ENCODE results near the gene CDC42BPA.
"Not testable (repeated sequence)": the region's sequence is repeated elsewhere in the genome, so short reads cannot be mapped to it uniquely, and the experiment has no call there.

Gene CDC42BPA

GRCh38 chr1:226960944-226961765 lies 357.1 kb downstream of the CDC42BPA start:
- no peak for DNase-seq (ENCODE audit: low spot score)

GRCh38 chr1:226960256-226960655 lies 358.0 kb downstream of the CDC42BPA start:
- no peak for DNase-seq (ENCODE audit: low spot score)

GRCh38 chr1:226958300-226958699 lies 360.0 kb downstream of the CDC42BPA start:
- no peak for DNase-seq (ENCODE audit: low spot score)

- no peak for DNase-seq (ENCODE audit: low spot score)
Measured at GRCh38 chr1:226957714-226958113, 360.6 kb downstream of the CDC42BPA start.

- DNase-seq (ENCODE audit: low spot score): no peak
Measured at GRCh38 chr1:226956942-226957713, 361.2 kb downstream of the CDC42BPA start.

GRCh38 chr1:226955857-226956256 lies 362.4 kb downstream of the CDC42BPA start:
- DNase-seq (ENCODE audit: low spot score): not testable (repeated sequence)

- DNase-seq (ENCODE audit: low spot score): no peak
Measured at GRCh38 chr1:226954777-226955176, 363.5 kb downstream of the CDC42BPA start.

- no peak for DNase-seq (ENCODE audit: low spot score)
Measured at GRCh38 chr1:226954337-226954736, 364.0 kb downstream of the CDC42BPA start.

GRCh38 chr1:226953175-226953800 lies 365.0 kb downstream of the CDC42BPA start:
- DNase-seq (ENCODE audit: low spot score): no peak

GRCh38 chr1:226952118-226952441 lies 366.2 kb downstream of the CDC42BPA start:
- DNase-seq (ENCODE audit: low spot score): no peak

GRCh38 chr1:226951286-226952117 lies 366.8 kb downstream of the CDC42BPA start:
- no peak for DNase-seq (ENCODE audit: low spot score)

- DNase-seq (ENCODE audit: low spot score): no peak
Measured at GRCh38 chr1:226950871-226951270, 367.4 kb downstream of the CDC42BPA start.

- no peak for DNase-seq (ENCODE audit: low spot score)
Measured at GRCh38 chr1:226950316-226950715, 368.0 kb downstream of the CDC42BPA start.

GRCh38 chr1:226949401-226949800 lies 368.9 kb downstream of the CDC42BPA start:
- no peak for DNase-seq (ENCODE audit: low spot score)

- DNase-seq (ENCODE audit: low spot score): no peak
Measured at GRCh38 chr1:226948996-226949395, 369.3 kb downstream of the CDC42BPA start.

GRCh38 chr1:226948480-226948879 lies 369.8 kb downstream of the CDC42BPA start:
- DNase-seq (ENCODE audit: low spot score): no peak

GRCh38 chr1:226948051-226948450 lies 370.2 kb downstream of the CDC42BPA start:
- DNase-seq (ENCODE audit: low spot score): no peak

- no peak for DNase-seq (ENCODE audit: low spot score)
Measured at GRCh38 chr1:226946841-226947240, 371.5 kb downstream of the CDC42BPA start.

- DNase-seq (ENCODE audit: low spot score): no peak
Measured at GRCh38 chr1:226946285-226946684, 372.0 kb downstream of the CDC42BPA start.

- DNase-seq (ENCODE audit: low spot score): no peak
Measured at GRCh38 chr1:226945858-226946245, 372.4 kb downstream of the CDC42BPA start.

GRCh38 chr1:226945106-226945857 lies 373.0 kb downstream of the CDC42BPA start:
- no peak for DNase-seq (ENCODE audit: low spot score)

Measured in HuH-7.5 (cell line).